Osteoblast (primary cell): ENCODE measurements around the gene TNP1. TPM values are rescaled to one million over a fixed set of nuclear protein-coding genes. Genes with fewer than 3 reads are reported as not detected.

ENCODE experiments used
- DNase-seq: peaks from one replicate; pipeline ENCODE4 v3.0.0; 2011; ENCODE audit warnings: low spot score, mixed read lengths; ENCODE audit not compliant: insufficient read length; ENCODE audit errors: missing footprints
- H2AFZ ChIP-seq: 2 replicates; pipeline ENCODE4 v1.6.0; 2011; ENCODE audit warnings: mild to moderate bottlenecking, low read length
- H3K27ac ChIP-seq: 2 replicates; pipeline ENCODE4 v1.5.1; 2011; ENCODE audit warnings: mild to moderate bottlenecking, low read depth, low read length, moderate library complexity
- H3K27me3 ChIP-seq: 2 replicates; pipeline ENCODE4 v1.6.0; 2012; ENCODE audit warnings: mild to moderate bottlenecking, control low read depth, inconsistent platforms, low read length, moderate library complexity; ENCODE audit not compliant: insufficient read depth
- H3K36me3 ChIP-seq: 2 replicates; pipeline ENCODE4 v1.5.1; 2011; ENCODE audit warnings: mild to moderate bottlenecking, low read length, control low read depth, moderate library complexity; ENCODE audit not compliant: insufficient read depth
- H3K4me1 ChIP-seq: 2 replicates; pipeline ENCODE4 v1.5.1; 2011; ENCODE audit warnings: mild to moderate bottlenecking, low read length, control low read depth, moderate library complexity; ENCODE audit not compliant: insufficient read depth
- H3K4me2 ChIP-seq: 2 replicates; pipeline ENCODE4 v1.6.0; 2011; ENCODE audit warnings: mild to moderate bottlenecking, low read length; ENCODE audit not compliant: insufficient read depth
- H3K4me3 ChIP-seq: fragments of 200-600 bp; sonication (generic); 3 replicates; pipeline ENCODE4 v1.5.1; 2012; ENCODE audit warnings: mild to moderate bottlenecking, low read length, inconsistent platforms; ENCODE audit not compliant: insufficient read depth
- H3K79me2 ChIP-seq: 2 replicates; pipeline ENCODE4 v1.6.0; 2012; ENCODE audit warnings: mild to moderate bottlenecking, low read length, control low read depth, inconsistent platforms; ENCODE audit not compliant: insufficient read depth
- H3K9me3 ChIP-seq: 2 replicates; pipeline ENCODE4 v1.5.1; 2011; ENCODE audit warnings: low read depth, low read length, control low read depth
- H4K20me1 ChIP-seq: 2 replicates; pipeline ENCODE4 v1.6.0; 2012; ENCODE audit warnings: mild to moderate bottlenecking, low read length, control low read depth; ENCODE audit not compliant: insufficient read depth
- CTCF ChIP-seq: IDR thresholded peaks from 2 replicates; pipeline ENCODE4 v1.5.1; 2011; ENCODE audit warnings: mild to moderate bottlenecking, low read depth, low read length, moderate library complexity; ENCODE audit errors: extremely low read depth
- total RNA-seq: library from RNA; depleted of rRNA; stranded (reverse); fragments of >200 nt; gene quantifications from 2 replicates; pipeline ENCODE4 v1.2.3, GENCODE V29; 2012

TNP1 gene
- total RNA-seq, 1 donor = not detected

- Histone ChIP-seq H3K36me3 (no peaks in the 10 kb centered on the region), H3K27ac (no peak overlapping the region), H3K4me1 (no peaks in the 10 kb centered on the region), H3K79me2 (no peaks in the 10 kb centered on the region), H2AFZ (peak overlapping the region; percentile 5), H3K27me3 (peaks cover 2% of the 10 kb centered on the region), H3K4me2 (no peak overlapping the region), H4K20me1 (no peaks in the 10 kb centered on the region), H3K9me3 (peaks cover 3% of the 10 kb centered on the region), H3K4me3 (no peak overlapping the region)
- no peak for DNase-seq
- TF ChIP-seq CTCF = no peak
Measured at GRCh38 chr2:216897561-216898203, 37.8 kb upstream of the TNP1 start.

GRCh38 chr2:216890138-216890537 is 30.3 kb upstream of the TNP1 start:
- Histone ChIP-seq H4K20me1 (no peaks in the 10 kb centered on the region), H3K9me3 (no peaks in the 10 kb centered on the region), H3K4me2 (no peak overlapping the region), H3K4me3 (no peak overlapping the region), H3K4me1 (no peaks in the 10 kb centered on the region), H3K27ac (no peak overlapping the region), H3K79me2 (no peaks in the 10 kb centered on the region), H3K27me3 (peaks cover 8% of the 10 kb centered on the region), H2AFZ (no peak overlapping the region), H3K36me3 (no peaks in the 10 kb centered on the region)
- no peak for TF ChIP-seq CTCF
- DNase-seq = no peak

GRCh38 chr2:216888887-216889622 is 29.2 kb upstream of the TNP1 start:
- Histone ChIP-seq H3K27ac (no peak overlapping the region), H3K36me3 (no peaks in the 10 kb centered on the region), H3K27me3 (peaks cover 8% of the 10 kb centered on the region), H3K4me3 (no peak overlapping the region), H4K20me1 (no peaks in the 10 kb centered on the region), H2AFZ (no peak overlapping the region), H3K79me2 (no peaks in the 10 kb centered on the region), H3K9me3 (no peaks in the 10 kb centered on the region), H3K4me2 (no peak overlapping the region), H3K4me1 (no peaks in the 10 kb centered on the region)
- peak; percentile 78 for DNase-seq
- TF ChIP-seq CTCF = no peak

GRCh38 chr2:216888081-216888480 is 28.2 kb upstream of the TNP1 start:
- Histone ChIP-seq H3K27me3 (peaks cover 8% of the 10 kb centered on the region), H3K36me3 (no peaks in the 10 kb centered on the region), H3K4me1 (no peaks in the 10 kb centered on the region), H3K4me3 (no peak overlapping the region), H3K4me2 (no peak overlapping the region), H3K79me2 (no peaks in the 10 kb centered on the region), H3K27ac (no peak overlapping the region), H3K9me3 (no peaks in the 10 kb centered on the region), H4K20me1 (no peaks in the 10 kb centered on the region), H2AFZ (no peak overlapping the region)
- DNase-seq = peak; percentile 59
- no peak for TF ChIP-seq CTCF
